Fibroblast of skin of left biceps (primary cell): Measurements from ENCODE around the gene UBD.

Experiments used
- DNase-seq, 2 experiments: peaks; one replicate each; pipeline ENCODE4 v3.0.0-alpha.2; 2013; ENCODE audit warnings: low read depth in 2 of 2

The UBD gene

DNA sequence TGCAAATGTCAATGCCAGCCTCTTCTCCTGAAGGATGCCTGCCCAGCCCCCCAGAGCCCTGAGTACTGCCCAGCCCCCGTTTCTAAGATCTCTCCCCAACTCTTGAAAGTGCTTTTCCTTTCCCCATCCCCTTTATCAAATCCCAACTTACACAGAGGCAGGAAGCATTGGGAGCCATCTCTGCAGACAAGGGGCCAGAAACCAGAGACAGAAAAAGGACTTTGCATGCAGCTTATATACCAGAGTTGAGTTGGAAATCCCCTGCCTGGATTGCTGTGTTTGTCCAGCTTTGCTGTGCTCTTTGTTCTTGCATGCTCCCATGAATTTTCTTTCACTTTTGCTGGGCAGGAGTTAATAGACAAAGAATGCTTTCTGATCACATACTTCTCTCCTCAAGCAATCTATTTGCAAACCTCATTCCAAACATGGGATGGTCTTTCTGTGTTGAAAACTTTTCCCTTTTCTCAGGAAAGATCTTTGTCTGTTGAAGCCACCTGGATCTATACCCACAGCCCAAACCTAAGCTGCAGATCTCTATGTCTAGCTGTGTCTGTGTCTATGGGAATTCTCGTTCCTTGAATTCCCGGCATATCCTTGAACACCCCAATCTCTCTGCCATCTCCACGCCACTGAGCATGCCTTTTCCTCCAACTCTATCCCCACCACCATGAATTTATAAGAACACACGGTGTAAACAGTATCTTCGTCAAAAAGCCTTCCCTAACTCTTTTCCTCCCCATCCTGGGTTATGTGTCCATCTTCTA, at the start of gene UBD:
Gene UBD (minus strand): TSS at position 209 of the 764 bp plus-strand sequence. CDS start 31 bp downstream, at position 178.
- DNase-seq: no peak

DNA sequence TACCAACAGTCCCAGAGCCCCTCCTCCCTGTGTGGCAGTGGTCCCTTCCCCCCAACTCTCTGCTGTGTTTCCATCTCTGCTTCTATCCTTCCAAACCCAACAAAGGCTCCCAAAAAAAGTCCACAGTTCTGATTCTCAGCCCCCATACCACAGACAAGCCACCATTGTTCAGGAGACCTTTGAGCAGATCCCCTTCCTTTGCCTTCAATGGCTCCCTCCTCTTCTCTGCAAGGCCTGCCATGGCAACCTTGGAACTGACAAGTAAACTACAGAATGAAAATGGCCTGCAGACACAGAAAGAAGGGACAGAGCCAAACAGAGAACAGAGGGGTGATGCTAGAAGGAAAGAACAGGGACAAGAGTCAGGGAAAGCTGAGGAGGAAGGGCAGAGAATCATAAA, 48.6 kb upstream of the UBD start:
- DNase-seq: no peak

DNA sequence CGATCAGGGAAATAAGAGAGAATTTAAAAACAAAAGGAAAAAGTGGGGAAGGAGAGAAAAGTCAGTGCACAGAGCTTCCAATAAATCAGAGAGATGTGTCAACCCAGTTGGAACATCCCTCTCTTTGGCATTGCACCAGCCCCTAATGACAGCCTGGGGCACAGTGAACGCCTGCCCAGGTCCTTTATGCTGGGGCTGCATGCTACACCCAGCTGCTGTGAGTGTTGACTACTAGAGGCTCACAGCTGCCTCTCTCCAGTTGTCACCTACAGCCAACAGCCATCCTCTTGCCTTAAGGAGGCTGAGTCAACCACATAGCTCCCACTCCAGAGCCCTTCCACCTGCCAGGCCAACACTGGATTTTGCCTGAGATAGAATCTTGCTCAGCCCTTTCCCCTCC, 44.4 kb upstream of the UBD start:
- no peak for DNase-seq

DNA sequence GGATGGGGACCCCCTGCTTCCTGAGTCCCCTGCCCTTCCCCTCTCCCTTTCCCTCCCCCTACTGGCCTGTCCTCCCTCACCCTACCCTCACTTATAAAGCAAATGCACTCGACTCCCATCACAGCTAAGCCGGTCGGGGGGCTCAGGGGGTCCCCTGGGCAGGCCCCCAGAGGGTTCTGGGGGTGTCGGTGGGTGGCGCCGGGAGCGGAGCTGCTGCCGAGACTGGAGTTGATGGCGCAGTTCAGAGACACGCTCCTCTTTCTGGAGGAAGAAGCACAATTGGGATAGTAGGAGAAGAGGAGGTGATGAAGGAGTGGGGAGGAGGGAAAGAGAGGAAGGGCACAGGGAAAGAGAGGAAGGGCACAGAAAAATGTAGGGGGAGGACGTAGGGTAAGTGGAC, 43.9 kb upstream of the UBD start:
- no peak for DNase-seq

DNA sequence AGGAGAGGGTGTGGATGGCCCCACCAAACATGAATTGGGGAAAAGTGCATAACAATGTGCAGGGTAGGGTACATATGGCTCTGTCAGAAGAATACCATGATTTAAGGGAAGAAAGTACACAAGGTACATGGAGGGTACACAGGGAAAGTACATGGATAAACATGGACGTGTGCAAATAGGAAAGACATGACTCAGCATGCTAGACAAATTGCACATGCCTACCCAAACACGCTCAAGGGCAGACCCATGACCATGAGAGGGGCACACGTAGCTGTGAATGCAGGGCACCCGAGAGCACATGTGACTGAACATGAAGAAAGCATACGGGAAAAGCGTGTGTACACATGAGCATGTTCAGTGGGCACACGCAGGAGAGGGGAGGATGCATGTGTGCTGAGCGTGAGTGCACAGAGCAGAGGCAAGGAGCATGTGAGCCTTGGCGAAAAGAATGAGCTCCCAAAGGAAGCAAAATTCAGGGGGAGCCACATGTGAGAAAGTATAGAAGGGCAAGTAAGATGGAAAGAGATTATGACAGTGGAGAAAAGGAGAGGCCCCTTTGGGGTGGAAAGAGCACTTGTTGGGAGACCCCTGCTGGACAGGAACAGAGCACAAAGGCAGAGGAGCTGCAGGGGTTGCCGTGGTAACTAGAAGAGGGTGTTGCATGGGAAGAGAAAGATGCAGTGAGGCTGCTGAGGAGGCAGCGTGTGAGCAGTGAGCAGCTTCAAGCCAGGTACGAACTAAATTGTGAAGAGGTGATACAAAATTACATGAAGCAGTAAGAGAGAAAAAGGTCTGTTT, 43.2 kb upstream of the UBD start:
- no peak for DNase-seq

DNA sequence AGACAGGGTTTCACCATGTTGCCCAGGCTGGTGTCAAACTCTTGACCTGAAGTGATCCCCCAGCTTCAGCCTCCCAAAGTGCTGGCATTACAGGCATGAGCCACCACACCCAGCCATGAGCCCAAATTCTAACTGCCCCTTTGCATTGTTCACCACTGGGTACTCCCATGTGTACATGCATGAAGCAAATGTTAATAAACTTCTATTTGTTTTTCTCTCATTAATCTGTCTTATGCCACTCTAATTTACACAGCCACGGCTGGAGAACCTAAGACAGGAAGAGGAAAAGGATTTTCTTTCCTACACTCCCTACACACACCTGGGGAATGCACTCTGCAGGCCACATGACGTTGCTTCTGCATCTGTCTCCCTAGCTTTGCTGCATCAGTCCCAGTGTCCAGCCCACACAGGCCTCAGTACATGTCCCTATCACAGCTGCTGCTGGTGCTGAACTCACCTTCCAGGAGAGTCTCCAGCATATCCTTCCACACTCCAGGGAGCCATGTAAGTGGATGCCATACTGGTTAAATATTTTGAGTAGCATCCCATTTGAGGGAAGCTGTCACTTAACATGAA, 38.7 kb upstream of the UBD start:
- DNase-seq: no peak

DNA sequence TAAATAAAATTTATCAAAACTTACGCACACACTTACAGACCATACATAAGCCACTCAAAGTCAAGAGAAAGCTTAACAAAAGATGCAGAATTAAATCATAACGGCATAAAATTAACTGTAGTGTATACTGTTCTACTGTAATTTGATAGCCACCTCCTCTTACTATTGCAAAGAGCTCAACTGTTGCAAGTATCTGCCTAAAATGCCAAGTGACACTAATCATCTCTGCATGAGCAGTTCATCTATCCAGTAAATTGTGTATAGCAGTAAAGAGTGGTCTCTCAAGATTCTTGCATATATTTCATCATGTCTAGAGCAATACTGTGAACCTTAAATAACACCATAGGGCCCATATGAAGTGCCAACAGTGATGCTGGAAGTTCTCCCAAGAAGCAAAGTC, 37.7 kb upstream of the UBD start:
- DNase-seq: no peak

DNA sequence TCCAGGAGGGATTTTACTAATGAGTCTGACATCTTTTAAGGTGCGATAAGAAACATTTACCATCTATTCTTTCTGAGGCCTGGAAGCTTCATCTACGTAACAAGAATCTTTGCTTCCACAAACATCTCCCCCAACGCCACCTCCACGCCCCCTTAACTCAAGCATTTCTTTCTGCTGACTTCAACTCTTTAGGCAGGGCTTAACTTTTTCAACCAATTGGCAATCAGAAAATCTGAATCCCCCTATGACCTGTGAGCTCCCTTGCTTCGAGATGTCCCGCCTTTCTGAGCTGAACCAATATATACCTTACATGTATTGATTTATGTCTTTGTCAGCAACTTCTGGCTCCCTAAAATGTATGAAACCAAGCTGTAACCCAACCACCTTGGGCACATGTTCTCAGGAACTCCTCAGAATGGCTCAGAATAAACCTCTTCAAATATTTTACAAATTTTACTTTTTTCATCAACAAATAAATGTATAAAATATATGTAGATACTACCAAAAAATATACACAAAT, 36.9 kb upstream of the UBD start:
- DNase-seq: no peak

DNA sequence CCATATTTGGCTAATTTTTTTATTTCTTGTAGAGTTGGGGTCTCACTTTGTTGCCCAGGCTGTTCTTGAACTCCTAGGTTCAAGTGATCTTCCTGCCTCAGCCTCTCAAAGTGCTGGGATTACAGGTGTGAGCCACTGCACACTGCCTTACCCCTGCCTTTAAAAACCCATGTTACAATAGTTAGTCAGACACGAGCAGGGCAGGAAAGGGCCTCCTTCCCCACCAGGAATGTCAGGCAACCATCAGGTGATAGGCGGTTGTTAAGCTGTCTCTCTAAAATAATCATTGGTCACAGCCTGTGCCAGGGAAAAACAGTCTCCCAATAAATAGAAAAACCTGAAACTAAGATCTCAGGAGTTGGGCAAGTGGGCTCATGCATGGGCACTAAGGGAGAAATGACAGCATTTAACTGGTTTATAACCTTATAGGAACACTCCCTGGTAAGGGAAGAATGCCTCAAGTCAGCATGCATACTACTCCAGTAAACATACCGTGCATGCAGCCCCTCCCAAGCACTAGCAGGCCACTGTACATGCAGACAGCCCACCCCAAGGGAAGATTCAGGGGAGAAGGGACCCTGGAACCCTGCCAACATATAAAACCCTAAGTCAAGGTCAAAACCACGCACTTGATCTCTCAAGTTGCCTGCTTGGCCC, 33.8 kb upstream of the UBD start:
- DNase-seq: no peak

DNA sequence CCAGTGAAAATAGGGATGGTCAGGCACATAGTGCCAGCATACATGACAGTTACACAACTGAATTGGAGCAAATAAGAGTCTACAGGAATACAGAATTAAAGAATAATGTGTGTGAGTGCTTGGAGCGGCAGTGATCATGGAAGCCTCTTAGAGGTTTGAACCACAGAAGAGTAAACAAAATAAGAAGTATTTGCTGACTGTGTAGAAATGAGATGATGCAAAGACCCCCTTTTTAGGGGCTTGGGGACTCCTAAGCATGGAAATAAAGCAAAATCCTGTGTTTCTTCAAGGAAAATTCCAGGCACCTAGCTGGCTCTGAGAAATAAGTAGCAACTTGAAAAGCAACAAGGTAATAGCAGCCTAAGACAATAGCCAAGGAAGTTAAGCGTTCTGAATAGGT, 32.1 kb upstream of the UBD start:
- DNase-seq: no peak

DNA sequence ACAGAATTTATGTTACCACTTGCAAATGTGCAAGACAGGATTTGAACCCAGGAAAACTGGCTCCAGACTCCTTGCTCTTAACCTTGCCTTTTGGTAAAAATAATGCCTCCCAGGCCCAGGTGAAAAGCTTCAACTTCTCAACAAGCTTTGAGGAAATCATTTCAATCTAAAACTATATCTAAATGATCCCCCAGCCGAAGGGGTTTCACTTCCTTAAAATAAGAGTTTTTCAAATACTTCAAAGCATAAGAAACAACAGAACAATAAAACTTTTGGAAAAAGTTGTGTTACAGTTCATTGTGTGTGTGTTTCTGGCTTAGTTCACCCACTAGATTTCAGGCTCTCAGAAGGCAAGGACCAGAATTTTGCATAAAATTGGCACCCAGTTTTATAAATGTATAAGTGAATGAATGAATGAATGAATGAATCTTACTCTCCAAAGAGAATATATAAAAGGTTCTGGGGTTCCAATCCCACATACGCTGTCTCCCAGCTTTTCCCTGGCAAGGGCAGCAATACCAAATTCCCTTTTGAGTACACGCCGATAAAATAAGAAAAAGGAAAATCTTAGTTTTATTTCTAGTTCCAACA, 30.8 kb upstream of the UBD start:
- DNase-seq: no peak

DNA sequence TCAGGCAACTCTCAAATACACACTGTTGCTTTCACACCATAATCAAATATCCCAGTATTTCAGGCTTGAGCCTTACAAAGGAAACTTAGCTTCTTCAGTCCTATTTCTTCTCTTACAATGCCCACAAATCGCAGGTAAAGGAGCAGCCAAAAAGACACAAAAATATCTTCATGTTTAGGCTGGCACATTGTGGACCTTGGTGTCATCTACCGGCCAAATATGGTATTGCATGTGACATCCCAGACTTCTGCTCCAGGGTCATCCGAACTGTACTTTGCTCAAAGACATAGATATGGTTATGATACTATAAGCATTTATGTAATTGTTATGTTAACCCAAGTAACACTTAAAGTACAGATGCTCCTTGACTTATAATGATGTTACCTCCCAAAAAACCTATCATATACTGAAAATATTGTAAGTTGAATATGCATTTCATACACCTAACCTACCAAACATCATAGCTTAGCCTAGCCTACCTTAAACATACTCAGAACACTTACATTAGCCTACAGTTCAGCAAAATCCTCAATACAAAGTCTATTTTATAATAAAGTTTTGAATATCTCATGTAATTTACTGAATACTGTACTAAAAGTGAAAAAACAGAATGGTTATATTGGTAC, 30.0 kb upstream of the UBD start:
- DNase-seq: no peak

DNA sequence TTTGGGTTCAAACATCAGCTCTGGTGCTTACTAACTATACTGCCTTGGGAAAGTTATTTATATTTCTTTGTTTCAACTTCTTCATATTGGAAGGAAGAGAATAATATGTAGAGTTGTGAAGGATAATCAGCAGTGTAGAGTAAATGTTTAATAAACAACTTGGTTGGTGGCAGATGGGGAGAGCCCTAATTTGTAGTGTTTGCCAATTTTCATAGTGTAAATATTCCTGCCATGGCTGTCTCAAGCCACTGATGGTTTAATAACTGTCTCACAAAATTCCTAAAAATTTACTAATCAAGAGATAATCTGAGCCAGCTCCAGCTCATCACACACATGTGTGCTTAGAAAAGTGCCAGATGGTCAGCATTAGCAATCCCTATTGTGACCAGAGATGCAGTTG, 25.3 kb upstream of the UBD start, which contains the start of gene OR2H2:
Gene OR2H2 (plus strand): TSS at position 301 of the 400 bp plus-strand sequence. CDS start 2,824 bp downstream, outside the sequence.
- no peak for DNase-seq

DNA sequence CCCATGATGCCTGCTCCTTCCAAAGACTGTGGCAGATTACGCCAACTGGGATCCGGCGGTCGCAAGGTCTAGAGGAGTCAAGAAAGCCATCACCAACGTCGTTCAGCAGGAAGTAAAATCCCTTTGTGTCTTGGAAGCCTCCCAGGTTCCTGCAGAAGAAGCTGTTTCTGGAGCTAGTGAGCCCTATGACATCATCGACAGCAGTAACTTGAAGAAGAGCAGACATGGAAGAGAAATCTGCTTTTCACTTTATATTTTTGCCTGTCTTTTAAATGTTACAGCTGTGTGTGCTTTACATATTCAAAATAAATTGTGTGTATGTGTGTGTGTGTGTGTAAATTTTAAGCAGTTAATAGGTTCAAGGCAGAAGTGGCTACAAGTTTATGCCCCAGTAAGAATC, 18.0 kb upstream of the UBD start:
- no peak for DNase-seq

DNA sequence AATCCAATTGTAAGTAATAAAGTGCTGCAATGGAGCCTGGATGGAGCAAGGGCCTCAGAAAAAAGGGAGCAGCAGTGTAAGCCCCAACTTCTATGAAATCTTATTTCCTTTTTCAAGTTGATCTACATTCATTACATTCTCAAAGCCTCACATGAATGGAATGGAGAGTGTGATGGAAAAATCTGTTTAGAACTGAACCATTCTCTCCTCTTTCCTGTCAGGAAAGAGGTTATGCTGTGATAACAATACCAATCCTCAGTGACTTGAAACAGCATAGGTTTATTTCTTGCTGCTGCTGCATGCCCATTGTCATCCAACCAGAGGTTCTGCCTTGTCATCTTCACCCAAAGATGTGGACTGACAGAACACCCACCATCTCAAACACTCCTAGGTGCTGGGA, 16.5 kb upstream of the UBD start:
- DNase-seq: no peak

DNA sequence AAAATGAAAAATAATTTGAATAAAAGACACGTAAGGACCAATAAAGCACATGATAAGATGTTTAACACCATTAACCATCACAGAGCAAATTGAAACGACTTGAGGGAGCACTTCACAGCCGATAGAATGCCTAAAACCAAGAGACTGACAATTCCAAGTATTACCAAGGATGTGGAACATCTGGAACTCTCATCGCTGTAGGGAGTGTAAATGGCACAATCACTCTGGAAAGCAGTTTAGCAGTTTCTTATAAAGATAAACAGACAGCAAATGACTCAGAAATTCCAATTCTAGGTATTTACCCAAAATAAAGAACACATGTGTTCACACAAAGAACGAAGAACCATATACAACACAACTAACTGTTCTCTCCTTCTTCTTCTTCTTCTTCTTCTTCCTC, 8.5 kb upstream of the UBD start:
- DNase-seq: no peak

DNA sequence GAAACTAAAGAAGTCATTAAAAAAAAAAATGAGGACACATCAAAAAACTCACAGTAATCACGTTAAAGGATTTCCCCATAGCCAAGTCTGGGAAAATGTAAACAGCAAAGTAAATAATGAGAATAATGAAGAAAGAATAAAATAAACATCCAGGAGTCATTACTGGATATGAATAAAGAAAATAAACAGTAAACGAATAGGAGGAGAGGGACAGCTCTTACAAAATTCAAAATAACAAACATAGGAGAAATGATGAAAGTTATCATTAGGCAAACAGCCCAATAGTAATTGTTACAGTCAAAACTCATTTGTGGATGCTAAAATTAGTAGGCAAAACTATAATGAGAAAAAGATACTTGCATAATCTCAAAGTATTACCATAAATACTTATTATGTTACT, 8.0 kb upstream of the UBD start:
- no peak for DNase-seq

DNA sequence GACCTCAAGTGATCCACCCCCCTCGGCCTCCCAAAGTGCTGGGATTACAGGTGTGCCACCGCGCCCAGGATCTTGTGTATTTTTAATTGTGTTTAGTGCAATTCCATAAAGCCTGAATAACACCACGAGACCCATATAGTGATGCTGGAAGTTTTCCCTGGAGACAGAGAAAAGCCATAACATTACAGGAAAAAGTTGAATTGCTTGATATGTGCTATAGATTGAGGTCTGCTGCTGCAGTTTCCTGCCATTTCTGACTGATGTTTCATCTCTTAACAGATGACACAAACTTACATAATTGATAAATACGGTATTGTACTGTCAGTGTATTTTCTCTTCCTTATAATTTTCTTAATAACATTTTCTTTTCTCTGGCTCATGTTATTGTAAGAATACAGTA, 7.3 kb upstream of the UBD start:
- DNase-seq: no peak

DNA sequence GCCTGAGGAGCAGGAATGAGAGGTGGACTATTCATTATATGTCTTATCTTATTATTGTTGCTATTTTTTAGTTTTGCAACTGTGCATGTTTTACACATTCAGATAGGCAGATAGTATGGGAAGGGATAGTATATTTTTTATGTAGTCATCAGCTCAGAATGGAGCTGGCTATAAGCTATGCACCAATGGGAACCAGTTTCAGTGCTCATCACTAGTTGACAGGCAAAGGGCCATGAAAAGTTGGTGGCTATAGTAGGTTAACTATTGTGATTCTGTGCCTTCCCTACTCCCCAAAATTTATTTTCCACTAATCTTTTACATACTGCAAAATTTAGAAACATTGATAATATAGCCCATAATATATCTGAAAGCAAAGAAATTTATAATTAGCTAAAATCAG, 5.3 kb upstream of the UBD start:
- no peak for DNase-seq

DNA sequence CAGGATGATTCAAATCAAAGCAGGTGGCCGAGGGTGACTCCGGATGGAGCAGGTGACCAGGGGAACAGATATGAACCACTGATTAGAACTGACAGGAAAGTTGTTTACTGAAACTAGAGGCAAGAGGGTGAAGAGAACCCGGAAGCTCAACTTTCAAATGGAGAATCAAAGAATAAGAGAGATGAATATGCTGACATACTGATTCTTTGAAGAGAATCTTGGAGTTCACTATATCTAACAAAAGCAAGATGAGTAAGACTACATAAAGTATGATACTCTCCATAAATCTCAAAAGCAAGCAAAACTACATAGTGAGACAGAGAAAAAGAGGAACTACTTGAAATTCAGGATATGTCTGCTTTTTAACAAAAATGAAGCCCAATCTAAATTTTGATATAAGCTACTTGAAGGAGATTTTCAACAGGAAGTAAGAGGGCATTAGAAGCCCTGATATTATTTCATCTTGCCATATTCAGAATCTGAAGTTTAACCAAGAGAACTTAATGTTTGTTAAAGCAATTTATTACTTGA, 4.0 kb upstream of the UBD start:
- DNase-seq: no peak

DNA sequence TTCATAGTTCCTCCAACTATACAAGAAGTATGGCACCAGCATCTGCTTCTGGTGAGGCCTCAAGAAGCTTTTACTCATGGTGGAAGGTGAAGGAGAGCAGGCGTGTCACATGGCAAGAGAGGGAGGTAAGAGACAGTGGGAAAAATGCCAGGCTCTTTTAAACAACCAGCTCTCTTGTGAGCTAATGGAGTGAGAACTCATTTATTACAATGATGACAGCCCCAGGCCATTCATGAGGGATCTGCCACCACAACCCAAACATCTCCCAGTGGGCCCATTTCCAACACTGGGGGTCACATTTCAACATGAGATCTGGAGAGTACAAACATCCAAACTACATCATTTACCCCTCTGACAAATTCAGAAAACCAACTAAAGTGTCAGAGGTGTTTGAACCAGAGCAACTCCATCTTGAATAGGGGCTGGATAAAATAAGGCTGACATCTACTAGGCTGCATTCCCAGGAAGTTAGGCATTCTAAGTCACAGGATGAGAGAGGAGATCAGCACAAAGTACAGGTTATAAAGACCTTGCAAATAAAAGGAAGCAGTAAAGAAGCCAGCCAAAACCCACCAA, 2.2 kb upstream of the UBD start:
- no peak for DNase-seq
